HG02973 (cell line): Measurements from ENCODE around the gene CERS3.

Experiments
- ATAC-seq: cut with Tn5 transposase; IDR thresholded peaks from one replicate; pipeline ENCODE4 v1.9.1; 2021; ENCODE audit warnings: moderate library complexity; ENCODE audit not compliant: unreplicated experiment

The CERS3 gene

GRCh38 chr15:100385300-100386050, 143.3 kb downstream of the CERS3 start:
- no peak for ATAC-seq

- no peak for ATAC-seq
Observed at GRCh38 chr15:100384108-100384410, 144.7 kb downstream of the CERS3 start.

- ATAC-seq: no peak
Observed at GRCh38 chr15:100383302-100384107, 145.2 kb downstream of the CERS3 start.

- ATAC-seq: no peak
Observed at GRCh38 chr15:100373942-100374341, 154.8 kb downstream of the CERS3 start.

- no peak for ATAC-seq
Observed at GRCh38 chr15:100373120-100373896, 155.4 kb downstream of the CERS3 start.

- ATAC-seq: no peak
Observed at GRCh38 chr15:100372739-100373119, 156.0 kb downstream of the CERS3 start.

GRCh38 chr15:100355342-100355741, 173.4 kb downstream of the CERS3 start:
- ATAC-seq: no peak

GRCh38 chr15:100353449-100353848, 175.3 kb downstream of the CERS3 start:
- no peak for ATAC-seq

- ATAC-seq: no peak
Observed at GRCh38 chr15:100350434-100351226, 178.1 kb downstream of the CERS3 start.
